K562 (cell line): ENCODE results near the gene KCNMB4. TPM values are rescaled to one million over a fixed set of nuclear protein-coding genes. Genes with fewer than 3 reads are reported as not detected.

Source experiments
- ATAC-seq: fragments of 200-7000 bp; cut with Tn5 transposase; 3 replicates; pipeline ENCODE4 v1.9.1; 2020; ENCODE audit warnings: moderate library complexity
- BruUV-seq: library from RNA; stranded (reverse); fragments of 400-500 nt; replicated peaks from 2 replicates; lab custom pipeline; 2021; lab: Mats Ljungman, UMichigan
- CTCF ChIA-PET: fragments of 300-600 bp; formaldehyde crosslinking; extraction: SDS; loops from one replicate; lab custom pipeline; 2021; ENCODE audit warnings: low intra/inter-chr PET ratio; lab: Yijun Ruan, JAX
- POLR2A ChIA-PET: fragments of 300-600, 350-650 bp; sonication (Branson Sonifier 250); formaldehyde crosslinking; extraction: SDS; loops from one replicate; lab custom pipeline; 2021; ENCODE audit warnings: antibody characterized with exemption, inconsistent platforms; lab: Yijun Ruan, JAX
- DNase-seq, 4 experiments: peaks; one replicate each; pipeline versions ENCODE4 v3.0.0 to v3.0.0-alpha.2; 2011 to 2018; ENCODE audit warnings: low spot score in 3 of 4, mixed read lengths in 3 of 4; ENCODE audit errors: extremely low read depth in 1 of 4
- FAIRE-seq: peaks from 2 replicates; lab custom pipeline; 2011; peaks lifted over from hg19 to GRCh38; lab: Jason Lieb, UNC
- H2AFZ ChIP-seq: 2 replicates; pipeline ENCODE4 v1.6.0; 2011; ENCODE audit warnings: low read depth, low read length, control low read depth, inconsistent platforms
- H3K27ac ChIP-seq: fragments of 200-600 bp; 3 replicates; pipeline ENCODE4 v1.8.0; 2011; ENCODE audit warnings: low read depth, mild to moderate bottlenecking, control low read depth, inconsistent platforms, low read length, moderate library complexity, mixed read lengths; ENCODE audit errors: extremely low read depth
- H3K27me3 ChIP-seq, 2 experiments: fragments of 300-600 bp in 1 of 2; 2 replicates in 1 of 2; 3 replicates in 1 of 2; pipeline versions ENCODE4 v1.6.0 to v1.8.0; 2011; ENCODE audit warnings: inconsistent platforms in 2 of 2, low read length in 2 of 2, mild to moderate bottlenecking in 1 of 2, mixed read lengths in 1 of 2, moderate library complexity in 1 of 2; ENCODE audit not compliant: control insufficient read depth in 2 of 2, insufficient read depth in 2 of 2
- H3K36me3 ChIP-seq: fragments of 300-600 bp; 3 replicates; pipeline ENCODE4 v1.8.0; 2011; ENCODE audit warnings: mild to moderate bottlenecking, low read length, inconsistent platforms; ENCODE audit not compliant: control insufficient read depth, insufficient read depth
- H3K4me1 ChIP-seq, 2 experiments: fragments of 200-600 bp in 1 of 2; replicated peaks in 1 of 2; 2 replicates in 1 of 2; 3 replicates in 1 of 2; pipeline versions ENCODE4 v1.5.1 to v1.8.0; 2011; ENCODE audit warnings: inconsistent platforms in 2 of 2, low read length in 2 of 2, mild to moderate bottlenecking in 1 of 2, mixed read lengths in 1 of 2, moderate library complexity in 1 of 2; ENCODE audit not compliant: control insufficient read depth in 2 of 2, insufficient read depth in 2 of 2
- H3K4me2 ChIP-seq: 2 replicates; pipeline ENCODE4 v1.6.1; 2011; ENCODE audit warnings: low read length, control low read depth, inconsistent platforms, mixed read lengths; ENCODE audit not compliant: insufficient read depth
- H3K4me3 ChIP-seq: fragments of 200-600 bp; sonication (generic), shearing (Covaris generic); 2 replicates; pipeline ENCODE4 v1.5.1; 2016; ENCODE audit warnings: control low read depth, inconsistent platforms
- H3K79me2 ChIP-seq: fragments of 200-600 bp; 3 replicates; pipeline ENCODE4 v1.8.0; 2011; ENCODE audit warnings: low read length, inconsistent platforms; ENCODE audit not compliant: control insufficient read depth, insufficient read depth
- H3K9ac ChIP-seq, 2 experiments: 2 replicates each; pipeline versions ENCODE4 v1.6.0 to v1.6.1; 2011; ENCODE audit warnings: low read depth in 2 of 2, low read length in 2 of 2, control low read depth in 1 of 2, inconsistent platforms in 1 of 2, mild to moderate bottlenecking in 1 of 2, mixed read lengths in 1 of 2; ENCODE audit not compliant: insufficient read depth in 1 of 2
- H3K9me1 ChIP-seq: one replicate; pipeline ENCODE4 v1.6.0; 2011; ENCODE audit warnings: inconsistent platforms, mild to moderate bottlenecking, low read length, moderate library complexity; ENCODE audit not compliant: control insufficient read depth, insufficient read depth
- H3K9me3 ChIP-seq: replicated peaks from 2 replicates; pipeline ENCODE4 v1.5.1; 2011; ENCODE audit warnings: low read depth, low read length, inconsistent platforms; ENCODE audit not compliant: control insufficient read depth, insufficient read depth
- H4K20me1 ChIP-seq: replicated peaks from 2 replicates; pipeline ENCODE4 v1.6.1; 2011; ENCODE audit warnings: low read length, inconsistent platforms, mixed read lengths; ENCODE audit not compliant: control insufficient read depth, insufficient read depth
- ATF1 ChIP-seq, 2 experiments: fragments of 450-650 bp in 1 of 2; IDR thresholded peaks; 2 replicates each; pipeline ENCODE4 v1.6.1; 2016; ENCODE audit warnings: missing compliant biosample characterization in 1 of 2, missing genetic modification characterization in 1 of 2
- E4F1 ChIP-seq: fragments of 250-450 bp; sonication (Bioruptor Pico); IDR thresholded peaks from 2 replicates; pipeline ENCODE4 v1.5.0; 2021; ENCODE audit warnings: mild to moderate bottlenecking, borderline replicate concordance
- ID3 ChIP-seq, 2 experiments: fragments of 250-450 bp in 1 of 2; fragments of 450-650 bp in 1 of 2; sonication (Bioruptor Pico) in 1 of 2; IDR thresholded peaks; 2 replicates each; pipeline versions ENCODE4 v1.6.1 to v1.8.0; 2016 to 2021; ENCODE audit warnings: mild to moderate bottlenecking in 2 of 2, moderate library complexity in 2 of 2, missing compliant biosample characterization in 1 of 2, missing genetic modification characterization in 1 of 2
- NFE2 ChIP-seq: IDR thresholded peaks from 2 replicates; pipeline ENCODE4 v1.6.1; 2014; ENCODE audit warnings: antibody characterized with exemption, low read depth
- PHTF2 ChIP-seq: fragments of 250-450 bp; sonication (Bioruptor Pico); IDR thresholded peaks from 2 replicates; pipeline ENCODE4 v1.5.0; 2021; ENCODE audit warnings: mild to moderate bottlenecking
- TCF7 ChIP-seq: sonication (generic); IDR thresholded peaks from 2 replicates; pipeline ENCODE4 v1.6.1; 2016; ENCODE audit warnings: antibody characterized with exemption, borderline replicate concordance
- TRIM24 ChIP-seq, 2 experiments: fragments of 450-650 bp; IDR thresholded peaks; 2 replicates each; pipeline ENCODE4 v1.6.1; 2016
- ZNF124 ChIP-seq: sonication (generic); formaldehyde crosslinking; IDR thresholded peaks from 2 replicates; pipeline ENCODE4 v1.8.1; 2022; ENCODE audit warnings: missing genetic modification reagents
- ZNF140 ChIP-seq: fragments of 250-450 bp; sonication (Bioruptor Pico); IDR thresholded peaks from 2 replicates; pipeline ENCODE4 v1.8.0; 2021; ENCODE audit warnings: moderate library complexity, mild to moderate bottlenecking, inconsistent platforms
- ZNF445 ChIP-seq: fragments of 250-450 bp; sonication (Bioruptor Pico); IDR thresholded peaks from 2 replicates; pipeline ENCODE4 v1.4.0; 2020; ENCODE audit warnings: low read depth, mild to moderate bottlenecking, moderate library complexity
- in situ Hi-C: fragments of 300-500 bp; cut with MboI; formaldehyde crosslinking; loops from 4 replicates; pipeline ENCODE4 v1.15.0; 2018; ENCODE audit warnings: inconsistent platforms, mixed read lengths
- intact Hi-C: fragments of 100-400 bp; cut with micrococcal nuclease; formaldehyde crosslinking; loops from 2 replicates; pipeline ENCODE4 v1.14.2; 2022
- polyA plus RNA-seq, 8 experiments: library from polyadenylated mRNA; depleted of rRNA in 4 of 8; stranded (reverse) in 5 of 8; unstranded in 3 of 8; fragments of >200 nt; fragmentation: Nextera tagmentation in 2 of 8; fragmentation: Illumina TruSeq in 1 of 8; extraction: Ambion mirVana in 2 of 8; extraction: Trizol in 1 of 8; gene quantifications; 2 replicates each; pipeline versions ENCODE4 v1.2.1 to v1.2.3, GENCODE V29; 2011 to 2014; ENCODE audit warnings: inconsistent platforms in 1 of 8, missing spikeins in 1 of 8
- total RNA-seq, 7 experiments: library from RNA; depleted of rRNA in 6 of 7; stranded (reverse); fragments of >200 nt in 6 of 7; fragmentation: Illumina TruSeq in 2 of 7; extraction: Trizol in 2 of 7; gene quantifications; 2 replicates each; pipeline versions ENCODE4 v1.2.1 to v1.2.3, GENCODE V29; 2011 to 2021; ENCODE audit warnings: low replicate concordance in 1 of 7

Gene KCNMB4
- total and polyA plus RNA-seq, 9 of the 15 experiments (the other 6 are each of a cell fraction or from before 2014, with no cell fraction given) = 0.01 to 0.14 (median 0.06) TPM; not detected in 1

- Histone ChIP-seq H2AFZ (no peak overlapping the region), H3K4me2 (no peak overlapping the region), H3K79me2 (no peaks in the 10 kb centered on the region), H3K4me3 (no peak overlapping the region), H3K9me1 (no peaks in the 10 kb centered on the region), H4K20me1 (no peaks in the 10 kb centered on the region; the same call in 1 of the 2 replicates), H3K36me3 (no peaks in the 10 kb centered on the region), H3K27ac (no peak overlapping the region), H3K9ac (no peak overlapping the region), H3K9me3 (no peaks in the 10 kb centered on the region), H3K4me1 (no peaks in the 10 kb centered on the region), H3K27me3 (peaks cover 10 to 22% of the 10 kb centered on the region in 2 experiments)
- TF ChIP-seq ATF1 (CRISPR knock-in tag; IDR thresholded peaks at IDR 0.05) (no peak), ATF1 (tag; IDR thresholded peaks at IDR 0.05) (no peak), PHTF2 (CRISPR knock-in tag) (no peak), NFE2 (no peak), ZNF140 (CRISPR knock-in tag) (no peak), E4F1 (CRISPR knock-in tag) (no peak), TCF7 (no peak), ZNF124 (CRISPR knock-in tag) (no peak), ZNF445 (CRISPR knock-in tag) (no peak), ID3 (CRISPR knock-in tag; IDR thresholded peaks at IDR 0.05) (no peak), ID3 (tag; IDR thresholded peaks at IDR 0.05) (no peak), TRIM24 (IDR thresholded peaks at IDR 0.05) (no peak)
- no TSS peak for BruUV-seq
- intact Hi-C loops = loop anchor here (10.0 kb wide), 1 partner anchor 151 kb away; no protein-coding TSS in a partner anchor
- no peak for FAIRE-seq
- POLR2A ChIA-PET = no interaction called here
- no peak for ATAC-seq
- in situ Hi-C loops = no loop called here
- no peak for DNase-seq
- CTCF ChIA-PET = no interaction called here
These were observed 37.7 kb downstream of the KCNMB4 start for GRCh38 chr12:70403826-70404225.
